Ovary (tissue), 3 donors: ENCODE results near the gene ABHD12.

Source experiments
- EP300 ChIP-seq: sonication (generic); formaldehyde crosslinking; IDR thresholded peaks from one replicate; pipeline ENCODE4 v1.6.1; 2017; ENCODE audit warnings: antibody characterized with exemption
- POLR2A ChIP-seq: fragments of 450-650 bp; IDR thresholded peaks from one replicate; pipeline ENCODE4 v1.6.1; 2017; ENCODE audit warnings: antibody characterized with exemption, mild to moderate bottlenecking, moderate library complexity
- TF ChIP-seq, protein P1 (sequence below), 3 donors: fragments of 450-650 bp in 2 of 3; fragments of 200-600 bp in 1 of 3; IDR thresholded peaks; one replicate each; pipeline versions ENCODE4 v1.5.1 to v1.8.0; 2016 to 2022; ENCODE audit warnings: antibody characterized with exemption in 3 of 3, mild to moderate bottlenecking in 1 of 3
- donor health status: DM: no; HTN: no; CAD: no.

DNA sequence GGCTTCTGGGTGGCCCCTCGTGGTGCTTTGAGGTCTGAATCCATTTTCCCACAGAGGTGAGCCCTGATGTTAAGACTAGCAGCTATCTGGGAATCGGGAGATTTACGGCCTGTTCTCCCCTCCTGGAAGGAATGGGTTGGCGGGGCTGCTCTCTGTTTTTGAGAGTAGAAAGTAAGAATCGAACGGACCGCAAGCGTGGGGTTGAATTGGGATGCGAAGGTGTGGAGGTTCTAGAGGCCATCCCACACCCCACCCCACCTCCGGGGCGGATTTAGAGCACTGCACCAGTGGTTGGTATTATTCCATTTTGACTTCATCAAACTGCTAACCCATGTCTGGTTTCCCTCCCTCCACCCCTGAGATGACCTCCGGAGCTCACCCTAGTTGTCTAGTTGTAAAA, 131.3 kb downstream of the ABHD12 start:
- TF ChIP-seq, protein P1, sequence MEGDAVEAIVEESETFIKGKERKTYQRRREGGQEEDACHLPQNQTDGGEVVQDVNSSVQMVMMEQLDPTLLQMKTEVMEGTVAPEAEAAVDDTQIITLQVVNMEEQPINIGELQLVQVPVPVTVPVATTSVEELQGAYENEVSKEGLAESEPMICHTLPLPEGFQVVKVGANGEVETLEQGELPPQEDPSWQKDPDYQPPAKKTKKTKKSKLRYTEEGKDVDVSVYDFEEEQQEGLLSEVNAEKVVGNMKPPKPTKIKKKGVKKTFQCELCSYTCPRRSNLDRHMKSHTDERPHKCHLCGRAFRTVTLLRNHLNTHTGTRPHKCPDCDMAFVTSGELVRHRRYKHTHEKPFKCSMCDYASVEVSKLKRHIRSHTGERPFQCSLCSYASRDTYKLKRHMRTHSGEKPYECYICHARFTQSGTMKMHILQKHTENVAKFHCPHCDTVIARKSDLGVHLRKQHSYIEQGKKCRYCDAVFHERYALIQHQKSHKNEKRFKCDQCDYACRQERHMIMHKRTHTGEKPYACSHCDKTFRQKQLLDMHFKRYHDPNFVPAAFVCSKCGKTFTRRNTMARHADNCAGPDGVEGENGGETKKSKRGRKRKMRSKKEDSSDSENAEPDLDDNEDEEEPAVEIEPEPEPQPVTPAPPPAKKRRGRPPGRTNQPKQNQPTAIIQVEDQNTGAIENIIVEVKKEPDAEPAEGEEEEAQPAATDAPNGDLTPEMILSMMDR (IDR thresholded peaks at IDR 0.05) = no peak
- no peak for TF ChIP-seq POLR2A
- TF ChIP-seq EP300 = no peak
